Subcutaneous adipose tissue (tissue), 4 donors: ENCODE data around the gene ALDH1A3. TPM values are rescaled to one million over a fixed set of nuclear protein-coding genes. Genes with fewer than 3 reads are reported as not detected.

Source experiments
- CTCF ChIP-seq: fragments of 450-650 bp; IDR thresholded peaks from one replicate; pipeline ENCODE4 v1.5.1; 2016; ENCODE audit warnings: low read depth, mild to moderate bottlenecking, control low read depth, antibody characterized with exemption, moderate library complexity
- total RNA-seq, 4 donors: library from RNA; depleted of rRNA; stranded (reverse); fragments of >200 nt; gene quantifications; one replicate each; pipeline ENCODE4 v1.1.0, GENCODE V29; 2016

ALDH1A3 gene
- total RNA-seq, 4 donors from 2014 or later: 9.6 to 54.3 (median 36.6) TPM

DNA sequence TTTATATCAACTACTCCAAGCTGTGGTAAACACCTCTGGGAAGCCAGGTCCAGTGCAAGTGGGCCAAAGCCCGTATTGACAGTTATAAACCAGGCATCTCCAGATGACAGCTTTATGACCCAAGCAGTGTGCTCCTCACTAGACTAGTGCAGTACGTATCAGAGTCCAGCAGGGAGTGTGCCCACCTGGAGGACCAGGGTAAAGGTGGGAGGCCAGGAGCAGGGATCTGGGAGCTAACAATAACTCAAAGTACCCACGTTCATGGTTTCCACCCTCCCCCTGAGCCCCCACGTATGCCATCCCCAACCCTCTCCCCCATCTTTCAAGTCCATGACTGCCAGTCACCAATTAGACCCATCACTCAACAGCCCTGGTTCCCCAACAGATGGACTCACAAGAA lies 27.0 kb upstream of the ALDH1A3 start:
- TF ChIP-seq CTCF: no peak

DNA sequence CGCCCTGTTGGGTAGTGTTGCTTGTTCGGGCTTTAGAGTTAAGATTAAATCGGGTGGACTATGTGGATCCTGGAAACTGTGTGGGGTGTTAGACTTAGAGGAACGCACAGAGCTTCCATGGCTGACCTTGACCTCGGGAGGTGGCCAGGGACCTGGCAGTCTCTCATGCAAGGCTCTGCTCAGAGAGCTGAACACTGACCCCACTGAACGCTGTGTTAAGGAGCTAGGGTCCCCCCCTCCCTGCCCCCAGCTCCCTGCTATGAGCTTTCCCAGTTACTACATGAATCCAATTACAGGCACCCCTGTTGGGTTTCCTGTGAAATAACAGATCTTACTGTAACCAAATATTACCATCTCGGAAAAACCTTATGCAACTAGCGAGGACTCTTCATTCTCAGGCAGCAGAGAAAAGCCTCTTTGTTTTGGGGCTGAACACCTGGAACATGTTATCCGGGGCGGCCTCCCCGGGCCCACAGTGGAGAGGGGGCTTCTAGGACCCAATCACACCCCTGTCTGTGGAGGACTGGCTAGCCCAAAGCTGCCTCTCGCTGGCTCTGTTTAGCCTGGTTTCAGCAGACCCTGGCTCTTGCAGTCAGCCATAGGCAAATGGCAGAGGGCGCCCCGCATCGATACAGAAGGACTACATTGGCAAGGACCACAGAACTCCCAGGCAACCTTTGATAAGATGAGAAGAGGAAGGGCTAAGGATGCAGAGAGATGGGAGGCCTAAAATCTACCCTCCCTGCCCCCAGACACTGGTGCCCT lies 25.8 kb upstream of the ALDH1A3 start:
- TF ChIP-seq CTCF: no peak

DNA sequence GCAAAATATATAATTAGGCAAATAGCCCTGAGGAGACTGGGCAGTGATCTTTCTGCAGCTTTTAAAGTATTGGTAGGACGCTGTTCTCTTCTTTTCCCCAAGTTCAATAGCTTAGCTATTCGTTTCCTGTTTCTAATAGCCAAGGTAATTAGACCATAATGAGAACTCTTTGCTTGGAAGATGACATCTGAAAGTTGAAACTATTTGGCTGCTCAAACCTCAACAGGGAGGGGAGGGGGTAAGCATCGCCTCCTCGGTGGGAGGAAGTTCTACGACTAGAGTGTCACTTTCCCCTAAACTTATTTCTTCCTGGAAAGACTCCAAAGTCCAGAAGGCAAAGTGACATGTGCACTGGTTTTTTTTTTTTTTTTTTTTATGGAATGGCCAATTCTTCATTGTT lies 22.8 kb upstream of the ALDH1A3 start:
- TF ChIP-seq CTCF: no peak

DNA sequence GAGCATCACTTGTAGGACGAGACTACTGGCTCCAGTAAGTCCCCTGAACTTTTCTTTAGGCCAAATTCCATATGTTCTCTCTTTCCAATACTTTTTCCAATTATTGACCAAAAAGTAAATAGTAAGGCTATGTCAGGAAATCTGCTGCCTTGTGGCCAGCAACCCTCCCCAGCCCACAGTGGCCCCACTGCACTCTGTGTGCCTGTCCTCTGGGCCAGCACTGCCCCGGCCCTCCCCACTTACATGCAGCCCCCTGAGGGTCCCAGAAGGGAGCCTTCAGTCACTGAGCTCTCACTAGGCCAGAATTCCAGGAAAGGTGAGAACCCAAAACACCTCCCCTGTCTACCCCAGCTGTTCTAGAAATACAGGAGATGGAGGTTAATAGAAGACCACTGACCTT lies 21.3 kb upstream of the ALDH1A3 start:
- no peak for TF ChIP-seq CTCF

- TF ChIP-seq CTCF: no peak
Observed at GRCh38 chr15:100859970-100860828, 19.4 kb upstream of the ALDH1A3 start.

GRCh38 chr15:100860829-100861510 lies 18.7 kb upstream of the ALDH1A3 start:
- no peak for TF ChIP-seq CTCF

DNA sequence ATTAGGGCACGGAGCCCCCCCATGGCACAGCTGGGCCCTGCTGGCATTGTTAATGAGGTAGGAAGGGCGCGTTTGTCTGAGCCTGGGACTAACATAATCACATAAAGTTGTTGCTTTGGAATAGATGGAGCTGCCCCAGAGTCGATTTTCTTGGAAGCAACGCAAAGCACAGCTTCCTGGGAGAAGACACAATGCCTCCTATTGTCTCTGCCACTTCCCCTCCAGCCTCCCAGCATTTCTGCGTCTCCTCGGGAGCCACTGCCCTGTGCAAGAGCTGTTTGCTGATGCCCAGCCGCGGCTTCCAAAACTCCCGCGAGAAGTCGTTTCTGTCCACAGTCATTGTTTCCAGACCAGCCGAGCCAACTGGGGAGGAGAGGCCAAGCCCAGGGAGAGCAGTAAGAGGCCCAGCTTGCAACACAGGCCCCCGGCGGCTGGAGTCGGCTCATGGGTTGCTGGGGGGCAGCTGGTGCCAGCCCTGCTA lies 18.1 kb upstream of the ALDH1A3 start:
- TF ChIP-seq CTCF: no peak
